ENCODE results near the gene UBE2V1.

DNA sequence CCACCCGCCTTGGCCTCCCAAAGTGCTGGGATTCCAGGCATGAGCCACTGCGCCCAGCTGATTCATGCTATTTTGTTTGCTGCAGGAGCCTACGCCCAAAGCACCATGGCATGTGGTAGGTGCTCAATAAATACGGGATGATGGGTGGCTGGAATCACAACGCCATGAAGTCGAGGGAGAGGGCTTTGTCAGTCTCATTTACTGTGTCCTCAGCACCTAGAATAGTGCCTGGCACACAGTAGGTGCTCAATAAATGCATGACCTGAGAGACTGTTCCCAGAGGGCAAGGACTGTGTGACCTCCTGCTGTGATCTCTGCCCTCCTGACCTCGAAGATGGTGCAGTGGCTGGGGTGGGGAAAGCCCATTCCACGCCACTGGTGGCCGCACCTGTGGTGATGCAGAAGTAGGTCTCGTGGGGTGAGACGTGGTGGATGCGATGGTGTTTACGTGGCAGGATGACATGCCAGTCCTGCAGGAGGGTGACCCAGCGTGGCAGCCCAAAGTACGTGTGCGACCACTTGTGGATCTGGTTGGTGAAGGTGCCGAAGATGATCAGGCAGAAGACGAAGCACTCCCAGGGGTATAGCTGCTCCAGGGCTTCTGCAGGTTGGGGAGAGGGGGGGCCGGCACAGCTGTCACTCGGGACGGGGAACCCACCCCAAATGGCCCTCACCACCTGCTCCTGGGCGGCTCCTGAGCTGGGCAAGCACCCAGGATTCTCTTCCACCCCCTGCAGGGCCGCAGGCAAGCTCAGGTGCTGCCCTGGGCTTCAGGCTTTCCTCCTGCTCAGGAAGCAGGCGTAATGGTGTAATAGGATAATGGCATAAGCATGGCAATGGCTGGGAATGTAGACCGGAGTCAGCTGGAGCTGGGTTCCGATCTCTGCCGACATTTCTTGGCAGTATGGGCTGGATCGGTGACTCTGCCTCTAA is 14.9 kb upstream of the UBE2V1 start:
- TF ChIP-seq, protein P1, sequence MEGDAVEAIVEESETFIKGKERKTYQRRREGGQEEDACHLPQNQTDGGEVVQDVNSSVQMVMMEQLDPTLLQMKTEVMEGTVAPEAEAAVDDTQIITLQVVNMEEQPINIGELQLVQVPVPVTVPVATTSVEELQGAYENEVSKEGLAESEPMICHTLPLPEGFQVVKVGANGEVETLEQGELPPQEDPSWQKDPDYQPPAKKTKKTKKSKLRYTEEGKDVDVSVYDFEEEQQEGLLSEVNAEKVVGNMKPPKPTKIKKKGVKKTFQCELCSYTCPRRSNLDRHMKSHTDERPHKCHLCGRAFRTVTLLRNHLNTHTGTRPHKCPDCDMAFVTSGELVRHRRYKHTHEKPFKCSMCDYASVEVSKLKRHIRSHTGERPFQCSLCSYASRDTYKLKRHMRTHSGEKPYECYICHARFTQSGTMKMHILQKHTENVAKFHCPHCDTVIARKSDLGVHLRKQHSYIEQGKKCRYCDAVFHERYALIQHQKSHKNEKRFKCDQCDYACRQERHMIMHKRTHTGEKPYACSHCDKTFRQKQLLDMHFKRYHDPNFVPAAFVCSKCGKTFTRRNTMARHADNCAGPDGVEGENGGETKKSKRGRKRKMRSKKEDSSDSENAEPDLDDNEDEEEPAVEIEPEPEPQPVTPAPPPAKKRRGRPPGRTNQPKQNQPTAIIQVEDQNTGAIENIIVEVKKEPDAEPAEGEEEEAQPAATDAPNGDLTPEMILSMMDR (IDR thresholded peaks at IDR 0.05) = no peak
- TF ChIP-seq EZH2 (IDR thresholded peaks at IDR 0.05; ENCODE audit: borderline replicate concordance, insufficient read depth, low read depth, low read length, poor library complexity, severe bottlenecking) = no peak
